ENCODE results near the gene HSPA12B.
"Not testable (repeated sequence)": the region's sequence is repeated elsewhere in the genome, so short reads cannot be mapped to it uniquely, and the experiment has no call there.

GRCh38 chr20:3794168-3794567, 61.7 kb downstream of the HSPA12B start:
- TF ChIP-seq EP300 (IDR thresholded peaks at IDR 0.05; ENCODE audit: borderline replicate concordance in 1 of 2, low read depth in 1 of 2, low read length in 1 of 2); RFX5 (IDR thresholded peaks at IDR 0.05; ENCODE audit: low read length); SIN3A (IDR thresholded peaks at IDR 0.05; ENCODE audit: borderline replicate concordance, low read depth, low read length); SMC3 (IDR thresholded peaks at IDR 0.05; ENCODE audit: low read depth, low read length); PBX3 (IDR thresholded peaks at IDR 0.05); ELF1 (IDR thresholded peaks at IDR 0.05); CTCF (IDR thresholded peaks at IDR 0.05); YY1 (IDR thresholded peaks at IDR 0.05; ENCODE audit: low read depth); POLR2AphosphoS5 (IDR thresholded peaks at IDR 0.05; ENCODE audit: low read depth, low read length): not testable (repeated sequence)
